Naive thymus-derived CD8-positive, alpha-beta T cell (primary cell): ENCODE measurements around the gene ERI3. TPM values are rescaled to one million over a fixed set of nuclear protein-coding genes. Genes with fewer than 3 reads are reported as not detected.

Experiments
- ATAC-seq, 2 donors: fragments of 150-1000 bp; cut with Tn5 transposase in 1 of 2; sonication (Bioruptor Pico), chemical (Tn5 transposase) in 1 of 2; 1 replicate in 1 of 2; 2 replicates in 1 of 2; pipeline ENCODE4 v1.10.0; 2021; ENCODE audit warnings: mild to moderate bottlenecking in 2 of 2, moderate library complexity in 2 of 2
- POLR2A ChIA-PET: fragments of 350-600 bp; sonication (Branson Sonifier 250); formaldehyde crosslinking; loops from one replicate; lab custom pipeline; 2021; ENCODE audit warnings: antibody characterized with exemption; lab: Charles Lee
- DNase-seq, 10 donors: peaks; one replicate each; pipeline versions ENCODE4 v3.0.0 to v3.0.0-alpha.2; 2020 to 2022
- H3K27ac Mint-ChIP-seq, 10 donors: one replicate each; pipeline ENCODE4 v1.8.0; 2020 to 2022; ENCODE audit warnings: mild to moderate bottlenecking in 10 of 10, mixed read lengths in 10 of 10, moderate library complexity in 4 of 10, inconsistent platforms in 1 of 10
- H3K27me3 Mint-ChIP-seq, 5 donors: one replicate each; pipeline ENCODE4 v1.8.0; 2021 to 2022; ENCODE audit warnings: mixed read lengths in 5 of 5
- H3K36me3 Mint-ChIP-seq, 3 donors: one replicate each; pipeline ENCODE4 v1.8.0; 2020 to 2022; ENCODE audit warnings: mixed read lengths in 3 of 3, mild to moderate bottlenecking in 2 of 3, inconsistent platforms in 1 of 3
- H3K4me1 Mint-ChIP-seq, 4 donors: one replicate each; pipeline ENCODE4 v1.8.0; 2021 to 2022; ENCODE audit warnings: mixed read lengths in 4 of 4
- H3K4me3 Mint-ChIP-seq, 10 donors: one replicate each; pipeline ENCODE4 v1.8.0; 2020 to 2022; ENCODE audit warnings: mild to moderate bottlenecking in 10 of 10, mixed read lengths in 10 of 10, moderate library complexity in 6 of 10, inconsistent platforms in 1 of 10
- H3K9me3 Mint-ChIP-seq, 9 donors: one replicate each; pipeline ENCODE4 v1.8.0; 2020 to 2022; ENCODE audit warnings: mixed read lengths in 9 of 9, mild to moderate bottlenecking in 3 of 9, inconsistent platforms in 1 of 9, moderate library complexity in 1 of 9
- polyA plus RNA-seq, 3 donors: library from polyadenylated mRNA; unstranded; fragments of 300-500 nt; fragmentation: Illumina TruSeq; gene quantifications; one replicate each; pipeline ENCODE4 v1.2.3, GENCODE V29; 2021
- total RNA-seq, 8 experiments: library from RNA in 2 of 8; stranded (reverse) in 2 of 8; gene quantifications; one replicate each; pipeline ENCODE4 v1.2.3 and lab custom pipeline; 2021 to 2026

The ERI3 gene
- total and polyA plus RNA-seq, 5 experiments from 2014 or later: 27.2 to 45.8 (median 43.4) TPM

DNA sequence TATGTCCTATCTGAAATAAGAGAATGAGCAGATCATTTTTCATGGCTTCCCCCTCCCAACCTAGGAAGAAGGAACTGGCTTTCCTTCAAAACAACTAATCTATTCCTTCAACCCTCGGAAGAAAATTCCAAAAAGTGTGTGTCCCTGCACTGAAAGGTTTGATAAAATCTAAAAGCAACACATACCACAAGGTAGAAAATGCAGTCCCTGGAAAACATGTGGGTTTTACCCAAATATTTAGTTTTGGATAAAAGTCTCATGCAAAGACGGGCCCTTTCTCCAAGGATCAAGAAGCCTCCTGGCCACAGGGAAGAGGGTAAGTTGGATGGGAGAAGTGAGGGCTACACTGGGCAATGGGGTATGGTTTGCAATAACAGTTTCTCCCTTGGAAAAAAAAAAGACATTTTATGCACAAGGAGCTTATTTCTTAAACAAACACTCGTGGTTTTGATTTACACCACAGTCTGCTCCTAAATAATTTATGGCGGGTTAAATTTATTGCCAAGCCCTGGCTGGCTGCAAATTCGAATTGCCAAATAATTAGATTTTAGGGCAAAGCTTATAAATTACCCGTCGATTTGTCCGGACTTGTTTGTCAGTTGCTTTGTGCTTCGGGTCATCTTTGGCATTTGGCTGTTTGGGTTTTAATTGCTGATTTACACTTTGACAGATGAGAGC lies 28.9 kb downstream of the ERI3 start:
- ATAC-seq (no peak), DNase-seq (no peak)
- Mint-ChIP-seq H3K27ac (no peak overlapping the region), H3K27me3 (no peaks in the 10 kb centered on the region), H3K36me3 (peaks cover 0 to 44% (median 2%) of the 10 kb centered on the region in 3 donors), H3K4me1 (peaks cover 0 to 27% (median 21%) of the 10 kb centered on the region in 4 donors), H3K4me3 (no peak overlapping the region), H3K9me3 (no peaks in the 10 kb centered on the region)
- POLR2A ChIA-PET: no interaction called here

DNA sequence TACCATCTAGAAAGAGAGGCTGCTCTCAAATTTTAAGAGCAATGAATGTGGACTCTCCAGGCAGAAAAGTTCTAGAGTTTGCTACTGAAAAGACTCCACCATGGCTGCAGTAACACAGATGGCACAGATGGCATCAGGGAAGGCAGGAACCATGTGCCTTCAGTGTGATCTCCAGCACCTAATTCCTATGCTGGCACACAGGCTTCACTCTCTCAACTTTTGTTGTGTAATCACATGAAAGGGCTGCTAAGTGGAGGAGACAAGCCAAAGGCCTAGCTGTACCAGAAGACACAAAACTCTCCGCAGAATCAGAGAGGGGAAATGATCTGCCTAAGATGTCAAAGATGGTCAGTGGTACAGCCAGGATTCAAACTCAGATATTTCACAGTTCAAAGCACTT lies 31.1 kb downstream of the ERI3 start:
- no peak for ATAC-seq

DNA sequence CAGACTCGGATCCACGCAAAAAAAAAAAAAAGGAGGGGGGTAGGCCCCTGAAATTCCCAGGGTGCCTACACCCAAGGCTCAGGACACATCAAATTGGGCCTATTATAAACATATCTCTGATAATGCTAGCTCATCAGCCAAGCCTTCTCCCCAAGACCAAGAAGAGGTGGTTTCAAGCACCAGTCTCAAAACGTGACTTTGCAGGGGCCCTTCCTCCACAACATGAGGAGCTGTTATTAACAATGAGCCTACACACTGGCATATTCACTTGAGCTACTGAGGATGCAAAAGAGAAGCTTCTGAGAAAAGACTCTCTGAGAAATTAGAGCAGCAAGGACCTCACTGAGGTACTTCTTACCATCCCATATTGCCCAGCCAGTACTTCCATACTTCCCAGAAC lies 32.7 kb downstream of the ERI3 start:
- POLR2A ChIA-PET: no interaction called here
- Mint-ChIP-seq H3K4me1 (peaks cover 7 to 14% (median 10%) of the 10 kb centered on the region in 4 donors), H3K9me3 (no peaks in the 10 kb centered on the region), H3K36me3 (peaks cover 0 to 63% (median 0%) of the 10 kb centered on the region in 3 donors), H3K4me3 (no peak overlapping the region), H3K27me3 (no peaks in the 10 kb centered on the region), H3K27ac (peak overlapping the region in 1 of 10 donors; percentile 28)
- DNase-seq (no peak), ATAC-seq (no peak)

More for the DNA sequence above, 31.1 kb downstream of the ERI3 start:
- Mint-ChIP-seq H3K27me3 (no peaks in the 10 kb centered on the region), H3K9me3 (no peaks in the 10 kb centered on the region), H3K4me3 (no peak overlapping the region), H3K27ac (peak overlapping the region in 2 of 10 donors; percentile 57 to 75), H3K36me3 (peaks cover 0 to 52% (median 0%) of the 10 kb centered on the region in 3 donors), H3K4me1 (peaks cover 2 to 16% (median 10%) of the 10 kb centered on the region in 4 donors)
- DNase-seq: no peak
- POLR2A ChIA-PET: no interaction called here

DNA sequence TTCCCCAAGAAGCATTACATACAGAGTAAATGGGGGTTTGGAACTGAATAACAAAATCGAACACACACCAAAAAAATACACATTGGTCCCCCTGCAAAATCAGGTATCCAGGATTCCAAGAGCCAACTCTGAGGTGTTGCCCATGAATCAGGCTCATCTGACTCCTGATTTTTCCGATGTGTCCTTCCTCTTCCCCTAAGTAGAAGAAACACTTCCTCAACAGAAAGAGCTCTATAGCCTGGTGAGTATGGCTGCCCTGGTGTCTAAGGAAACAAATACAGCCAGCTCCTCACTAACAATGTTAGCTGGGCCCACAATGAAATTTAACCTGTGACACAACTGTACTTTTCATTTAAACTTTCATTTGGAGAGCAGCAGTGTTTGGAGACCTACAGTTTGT lies 33.6 kb downstream of the ERI3 start:
- no peak overlapping the region for H3K4me3 Mint-ChIP-seq
- ATAC-seq (no peak), DNase-seq (no peak)
- H3K9me3 Mint-ChIP-seq: no peaks in the 10 kb centered on the region
- no peaks in the 10 kb centered on the region for H3K27me3 Mint-ChIP-seq
- H3K36me3 Mint-ChIP-seq: peaks cover 0 to 72% (median 8%) of the 10 kb centered on the region in 3 donors
- H3K27ac Mint-ChIP-seq: peak overlapping the region in 2 of 10 donors; percentile 21 to 47
- peaks cover 7 to 11% (median 10%) of the 10 kb centered on the region in 4 donors for H3K4me1 Mint-ChIP-seq
- POLR2A ChIA-PET: no interaction called here

DNA sequence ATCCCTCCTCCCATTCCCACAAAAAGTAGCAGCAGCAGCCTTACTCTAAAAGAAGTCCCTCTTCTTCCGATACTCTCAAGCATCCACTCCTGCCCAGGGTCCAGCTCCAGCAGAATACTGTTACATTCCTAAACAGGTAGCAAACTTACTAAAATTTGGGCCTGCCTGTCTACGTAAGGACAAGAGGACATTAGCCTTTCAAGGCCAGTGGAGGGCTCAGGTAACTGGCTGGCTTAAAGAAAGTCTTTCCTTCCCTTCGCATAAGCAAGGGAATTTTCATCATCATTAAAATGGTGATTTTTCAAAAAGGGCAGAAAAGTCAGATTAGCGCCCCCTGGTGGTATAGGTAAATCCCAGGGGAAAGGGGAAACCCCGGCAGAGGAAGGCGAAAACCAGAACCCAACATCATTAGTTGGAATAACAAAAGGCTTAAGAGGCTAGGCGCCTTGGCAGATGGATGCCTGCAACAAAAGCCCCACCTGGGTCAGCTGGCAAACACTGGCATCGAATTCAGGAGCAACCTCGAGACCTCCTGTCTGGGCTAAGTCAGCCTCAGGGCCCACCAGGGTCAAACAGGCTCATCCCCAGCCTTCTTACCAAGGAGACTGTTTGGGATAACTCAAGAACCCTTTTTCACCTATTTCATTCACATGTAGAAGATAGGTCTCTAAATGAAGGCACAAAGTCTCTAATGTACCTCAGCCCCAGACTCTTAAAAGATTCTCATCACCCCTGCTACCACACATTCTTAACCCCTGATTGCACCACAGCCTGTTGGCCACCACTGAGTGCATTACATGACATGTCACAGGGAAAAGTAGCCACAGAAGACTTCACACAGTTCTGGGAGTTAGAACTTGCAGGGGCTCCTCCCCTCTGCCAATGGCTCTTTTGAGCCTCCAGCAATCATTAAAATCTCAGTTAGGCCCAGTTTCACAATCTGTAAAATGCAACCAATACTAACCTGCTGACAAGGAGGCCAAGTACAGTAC lies 36.7 kb downstream of the ERI3 start:
- ATAC-seq (peak in 1 of 2 donors; percentile 49), DNase-seq (peak; percentile 11 to 68 (median 48))
- H3K36me3 Mint-ChIP-seq: peaks cover 0 to 77% (median 8%) of the 10 kb centered on the region in 3 donors
- POLR2A ChIA-PET: no interaction called here
- H3K4me3 Mint-ChIP-seq: no peak overlapping the region
- H3K4me1 Mint-ChIP-seq: peaks cover 2 to 11% (median 5%) of the 10 kb centered on the region in 4 donors
- peak overlapping the region in 3 of 10 donors; percentile 27 to 57 (median 52) for H3K27ac Mint-ChIP-seq
- H3K9me3 Mint-ChIP-seq: no peaks in the 10 kb centered on the region
- no peaks in the 10 kb centered on the region for H3K27me3 Mint-ChIP-seq

DNA sequence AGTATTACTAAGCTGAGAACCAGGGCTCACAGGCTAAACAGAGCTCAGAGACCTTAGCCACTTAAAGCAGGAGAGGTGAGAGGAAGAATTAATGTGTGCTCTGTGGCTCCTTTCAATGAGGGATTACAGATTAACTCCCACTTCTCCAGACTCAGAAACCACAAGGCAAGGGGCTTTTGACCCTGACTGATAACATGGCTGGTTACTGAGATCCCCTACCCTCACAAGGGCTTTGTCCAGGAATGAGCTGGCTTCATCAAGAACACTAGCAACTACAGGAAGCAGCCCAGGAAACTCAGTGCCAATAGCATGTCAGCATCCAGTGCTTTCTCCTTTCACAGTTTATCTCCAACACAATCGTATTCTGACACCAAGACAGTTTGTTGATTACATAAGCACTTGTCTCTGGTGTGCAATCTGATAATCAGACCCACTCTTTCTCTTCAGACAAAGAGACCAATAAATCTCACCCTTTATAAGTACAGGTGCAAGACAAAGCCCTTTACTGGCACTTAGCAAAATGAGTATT lies 38.8 kb downstream of the ERI3 start:
- POLR2A ChIA-PET: no interaction called here
- Mint-ChIP-seq H3K27ac (no peak overlapping the region), H3K9me3 (no peaks in the 10 kb centered on the region), H3K27me3 (no peaks in the 10 kb centered on the region), H3K36me3 (peaks cover 0 to 85% (median 15%) of the 10 kb centered on the region in 3 donors), H3K4me1 (peaks cover 6 to 10% (median 8%) of the 10 kb centered on the region in 4 donors), H3K4me3 (no peak overlapping the region)
- ATAC-seq: no peak
- no peak for DNase-seq

DNA sequence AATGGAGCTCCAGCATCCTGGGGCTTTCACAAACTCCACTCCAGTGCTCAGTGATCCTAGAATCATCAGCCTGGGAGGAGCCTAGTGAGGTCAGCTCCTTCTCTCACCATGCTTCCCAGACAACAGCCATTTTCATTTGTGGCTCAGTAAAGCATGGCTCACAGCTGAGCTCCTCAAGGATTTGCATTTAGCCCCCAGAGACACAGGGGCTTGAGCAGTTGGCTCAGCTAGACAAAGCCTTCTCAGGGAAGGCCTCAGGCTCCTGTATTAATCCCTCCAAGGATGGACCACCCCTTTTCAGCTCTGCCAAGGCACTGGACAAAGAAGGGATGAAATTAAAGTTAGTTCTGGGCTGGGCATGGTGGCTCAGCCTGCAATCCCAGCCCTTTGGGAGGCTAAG lies 39.5 kb downstream of the ERI3 start:
- Mint-ChIP-seq H3K27ac (no peak overlapping the region), H3K9me3 (no peaks in the 10 kb centered on the region), H3K4me3 (no peak overlapping the region), H3K36me3 (peaks cover 0 to 86% (median 20%) of the 10 kb centered on the region in 3 donors), H3K27me3 (no peaks in the 10 kb centered on the region), H3K4me1 (peaks cover 6 to 10% (median 8%) of the 10 kb centered on the region in 4 donors)
- DNase-seq (no peak), ATAC-seq (no peak)
- POLR2A ChIA-PET: interaction anchor here (0.7 kb wide), 1 partner anchor 13 kb away, joined by 3 read pairs; no protein-coding TSS in a partner anchor

DNA sequence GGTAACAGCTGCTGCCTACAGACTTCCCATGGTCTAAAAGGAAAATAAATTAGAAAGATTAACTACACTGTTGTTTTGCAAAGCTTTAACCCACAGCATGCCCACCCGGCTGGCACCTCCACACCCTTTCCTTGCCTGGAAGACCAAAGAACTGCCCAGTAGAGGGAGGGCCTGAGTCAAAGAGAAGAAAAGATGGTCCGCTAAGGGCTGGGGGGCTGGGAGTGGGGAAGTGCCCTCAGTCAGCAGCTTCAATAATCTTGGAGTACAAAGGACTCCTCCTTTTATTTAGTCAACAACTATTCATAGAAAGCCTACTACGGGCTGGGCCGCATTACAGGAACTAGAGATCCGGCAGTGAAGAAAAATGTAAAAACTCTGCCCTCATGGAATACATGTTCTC lies 40.6 kb downstream of the ERI3 start:
- ATAC-seq: no peak
- H3K4me3 Mint-ChIP-seq: no peak overlapping the region
- peak overlapping the region in 1 of 10 donors; percentile 38 for H3K27ac Mint-ChIP-seq
- H3K36me3 Mint-ChIP-seq: peaks cover 0 to 83% (median 25%) of the 10 kb centered on the region in 3 donors
- no peaks in the 10 kb centered on the region for H3K27me3 Mint-ChIP-seq
- no peaks in the 10 kb centered on the region for H3K9me3 Mint-ChIP-seq
- no peak for DNase-seq
- H3K4me1 Mint-ChIP-seq: peaks cover 7 to 10% (median 8%) of the 10 kb centered on the region in 4 donors
- POLR2A ChIA-PET: no interaction called here

DNA sequence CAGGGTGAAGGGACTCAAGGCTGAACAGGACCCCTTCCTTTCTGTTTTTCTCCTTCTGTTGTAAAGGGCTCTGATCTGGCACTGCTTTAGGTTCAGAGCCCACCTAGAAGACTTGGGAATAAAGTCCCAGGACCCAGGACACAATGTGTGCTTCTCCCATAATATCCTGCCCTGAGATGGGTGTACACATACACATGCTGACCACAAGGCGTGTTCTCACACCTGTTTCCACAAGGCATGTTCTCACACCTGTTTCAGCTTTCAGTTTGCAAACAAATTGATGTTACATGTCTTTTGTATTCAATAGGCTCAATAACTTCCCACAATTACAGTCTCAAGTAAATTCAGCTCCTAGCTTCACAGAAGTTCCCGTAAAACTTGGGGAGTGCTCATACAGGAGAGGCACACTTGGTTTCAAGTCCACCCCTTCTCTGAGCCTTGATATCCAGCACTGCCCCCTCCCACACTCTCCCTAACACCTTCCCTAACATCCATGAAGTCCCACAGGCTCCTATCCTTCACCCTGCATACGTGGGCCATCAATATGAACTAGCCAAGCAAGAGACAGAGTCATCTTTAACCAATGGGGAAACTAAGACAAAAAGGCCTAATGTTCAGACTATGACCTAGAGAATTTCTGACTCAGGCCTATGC lies 41.7 kb downstream of the ERI3 start:
- no peaks in the 10 kb centered on the region for H3K27me3 Mint-ChIP-seq
- no peak overlapping the region for H3K4me3 Mint-ChIP-seq
- H3K9me3 Mint-ChIP-seq: no peaks in the 10 kb centered on the region
- POLR2A ChIA-PET: no interaction called here
- H3K4me1 Mint-ChIP-seq: peaks cover 3 to 8% (median 6%) of the 10 kb centered on the region in 4 donors
- peak overlapping the region in 1 of 10 donors; percentile 64 for H3K27ac Mint-ChIP-seq
- ATAC-seq (no peak), DNase-seq (no peak)
- H3K36me3 Mint-ChIP-seq: peaks cover 0 to 83% (median 27%) of the 10 kb centered on the region in 3 donors

DNA sequence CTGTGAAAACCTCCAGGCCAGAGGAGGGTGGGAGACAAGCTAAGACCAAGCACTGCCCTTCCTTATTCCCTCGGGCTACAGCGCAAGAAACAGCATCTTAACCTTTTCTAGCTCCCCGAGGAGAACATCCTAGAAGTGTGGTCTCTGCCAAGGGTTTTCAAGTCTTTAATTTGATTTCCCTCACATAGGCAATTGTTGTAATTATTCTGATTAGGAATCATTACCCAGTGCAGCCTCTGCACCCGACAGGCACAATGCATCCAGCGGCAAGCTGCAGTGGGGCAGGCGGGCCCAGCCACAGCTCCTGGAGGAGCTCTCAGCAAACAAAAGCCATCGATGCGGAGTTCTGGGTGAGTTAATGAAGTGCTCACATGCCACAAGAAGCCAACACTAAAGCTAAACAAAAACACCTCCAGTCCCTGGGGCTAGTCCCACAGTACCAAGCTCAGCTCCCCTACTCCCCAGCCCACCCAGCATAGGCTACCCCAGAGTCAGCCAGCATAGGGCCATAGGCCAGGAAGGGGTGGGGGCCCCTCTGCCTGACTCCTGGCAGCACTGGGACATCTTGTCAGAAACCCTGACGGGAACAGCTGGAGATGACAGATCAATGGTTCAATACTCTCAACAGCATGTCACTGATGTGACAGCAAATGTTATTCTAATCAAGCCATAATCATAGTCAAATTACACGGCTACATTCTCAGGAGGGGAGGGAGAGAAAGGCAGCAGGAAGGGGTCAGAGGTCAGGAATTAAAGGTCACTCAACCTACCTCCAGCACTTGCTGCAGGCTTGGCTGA lies 42.5 kb downstream of the ERI3 start:
- H3K4me1 Mint-ChIP-seq: peaks cover 0 to 8% (median 2%) of the 10 kb centered on the region in 4 donors
- POLR2A ChIA-PET: no interaction called here
- H3K36me3 Mint-ChIP-seq: peaks cover 0 to 82% (median 27%) of the 10 kb centered on the region in 3 donors

DNA sequence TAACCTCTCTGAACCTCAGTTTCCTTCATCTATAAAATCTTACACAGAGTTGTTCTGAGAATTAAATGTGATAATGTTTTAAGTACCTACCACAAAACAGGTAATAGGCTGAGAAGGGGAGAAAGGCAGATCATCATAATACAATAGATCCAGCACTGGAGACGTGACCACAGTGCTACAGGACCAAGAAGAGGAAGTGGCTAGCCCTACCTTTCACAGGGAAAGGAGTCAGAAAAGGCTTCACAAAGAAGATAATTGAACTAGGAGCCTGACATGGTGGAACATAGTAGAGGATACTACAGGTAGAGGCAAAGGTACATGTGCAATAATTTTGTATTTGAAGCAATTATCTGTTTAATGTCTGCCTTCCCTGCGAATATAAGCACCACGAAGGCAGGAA lies 45.1 kb downstream of the ERI3 start:
- no peak overlapping the region for H3K4me3 Mint-ChIP-seq
- ATAC-seq (no peak), DNase-seq (no peak)
- no peak overlapping the region for H3K27ac Mint-ChIP-seq
- H3K4me1 Mint-ChIP-seq: peaks cover 19 to 33% (median 22%) of the 10 kb centered on the region in 4 donors
- H3K9me3 Mint-ChIP-seq: no peaks in the 10 kb centered on the region
- peaks cover 4 to 76% (median 22%) of the 10 kb centered on the region in 3 donors for H3K36me3 Mint-ChIP-seq
- POLR2A ChIA-PET: no interaction called here
- no peaks in the 10 kb centered on the region for H3K27me3 Mint-ChIP-seq

More for the DNA sequence above, 42.5 kb downstream of the ERI3 start:
- Mint-ChIP-seq H3K9me3 (no peaks in the 10 kb centered on the region), H3K27me3 (no peaks in the 10 kb centered on the region), H3K27ac (peak overlapping the region in 2 of 10 donors; percentile 35 to 63), H3K4me3 (no peak overlapping the region)
- DNase-seq (no peak), ATAC-seq (no peak)
